GM12874 (cell line): ENCODE data around the gene NF1.

ENCODE experiments used
- TF ChIP-seq, protein P1 (sequence below): IDR thresholded peaks from 2 replicates; pipeline ENCODE4 v1.5.1; 2011; ENCODE audit warnings: low read depth, mild to moderate bottlenecking, control low read depth, low read length, moderate library complexity; ENCODE audit not compliant: insufficient read depth

The NF1 gene

DNA sequence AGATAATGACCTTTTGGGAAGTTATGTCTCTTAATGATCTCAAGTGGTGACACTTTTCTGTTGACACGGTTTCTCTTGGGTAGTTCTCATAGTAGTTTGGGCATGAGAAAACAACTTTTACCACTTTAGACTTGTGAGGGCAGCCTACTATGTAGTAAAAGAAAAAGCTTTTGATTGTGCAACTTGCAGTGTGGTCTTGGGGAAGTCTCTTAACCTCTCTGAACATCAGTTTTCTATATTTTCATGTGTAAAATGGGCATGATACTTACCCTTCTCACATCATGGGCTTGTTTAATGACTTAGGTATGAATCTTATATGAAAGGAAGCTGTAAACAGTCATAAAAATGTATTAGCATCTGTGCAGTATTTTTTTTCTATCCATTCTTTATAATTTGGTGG lies 11.2 kb downstream of the NF1 start:
- TF ChIP-seq, protein P1, sequence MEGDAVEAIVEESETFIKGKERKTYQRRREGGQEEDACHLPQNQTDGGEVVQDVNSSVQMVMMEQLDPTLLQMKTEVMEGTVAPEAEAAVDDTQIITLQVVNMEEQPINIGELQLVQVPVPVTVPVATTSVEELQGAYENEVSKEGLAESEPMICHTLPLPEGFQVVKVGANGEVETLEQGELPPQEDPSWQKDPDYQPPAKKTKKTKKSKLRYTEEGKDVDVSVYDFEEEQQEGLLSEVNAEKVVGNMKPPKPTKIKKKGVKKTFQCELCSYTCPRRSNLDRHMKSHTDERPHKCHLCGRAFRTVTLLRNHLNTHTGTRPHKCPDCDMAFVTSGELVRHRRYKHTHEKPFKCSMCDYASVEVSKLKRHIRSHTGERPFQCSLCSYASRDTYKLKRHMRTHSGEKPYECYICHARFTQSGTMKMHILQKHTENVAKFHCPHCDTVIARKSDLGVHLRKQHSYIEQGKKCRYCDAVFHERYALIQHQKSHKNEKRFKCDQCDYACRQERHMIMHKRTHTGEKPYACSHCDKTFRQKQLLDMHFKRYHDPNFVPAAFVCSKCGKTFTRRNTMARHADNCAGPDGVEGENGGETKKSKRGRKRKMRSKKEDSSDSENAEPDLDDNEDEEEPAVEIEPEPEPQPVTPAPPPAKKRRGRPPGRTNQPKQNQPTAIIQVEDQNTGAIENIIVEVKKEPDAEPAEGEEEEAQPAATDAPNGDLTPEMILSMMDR, result no peak

DNA sequence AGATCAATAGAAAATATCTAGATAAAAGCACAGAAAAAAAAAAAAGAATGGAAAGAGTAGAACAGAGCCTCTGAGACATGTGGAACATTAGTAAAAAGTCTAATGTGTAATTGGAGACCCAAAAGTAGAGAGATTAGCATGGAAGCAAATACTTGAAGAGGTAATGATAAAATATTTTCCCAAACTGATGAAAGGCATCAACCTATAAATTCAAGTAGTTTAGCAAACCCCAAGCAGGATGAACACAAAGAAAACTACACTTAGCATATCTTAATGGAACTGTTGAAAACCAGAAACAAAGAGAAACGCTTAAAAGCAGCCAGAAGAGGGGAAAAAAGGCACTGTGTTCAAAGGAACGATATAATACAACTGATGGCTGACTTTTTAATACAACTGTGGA lies 16.4 kb downstream of the NF1 start:
- TF ChIP-seq, protein P1, result no peak

DNA sequence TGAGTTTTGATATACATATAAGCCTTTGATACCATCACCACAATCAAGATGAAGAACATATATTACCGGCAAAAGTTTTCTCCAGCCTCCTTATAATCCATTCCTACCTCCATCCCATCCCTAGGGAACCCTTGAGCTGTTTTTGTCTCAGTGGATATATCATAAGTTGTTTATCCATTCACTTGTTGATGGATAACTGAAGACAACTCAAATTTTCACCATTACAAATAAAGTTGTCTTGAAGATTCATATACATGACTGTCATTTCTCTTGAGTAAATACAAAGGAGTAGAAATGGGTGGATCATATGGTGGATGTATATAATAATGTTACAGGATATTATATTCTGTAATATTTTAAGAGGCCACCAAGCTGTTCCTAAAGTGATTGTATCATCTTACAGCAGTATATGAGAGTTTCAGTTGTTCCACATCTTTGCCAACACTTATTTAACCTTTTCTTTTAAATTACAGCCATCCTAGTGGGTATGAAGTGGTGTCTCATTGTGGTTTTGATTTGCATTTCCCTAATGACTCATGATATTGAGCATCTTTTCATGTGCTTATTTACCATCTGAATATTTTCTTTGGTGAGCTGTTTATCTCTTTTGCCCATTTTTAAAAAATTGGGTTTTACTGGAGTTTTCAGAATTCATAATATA lies 17.4 kb downstream of the NF1 start:
- TF ChIP-seq, protein P1, result no peak

DNA sequence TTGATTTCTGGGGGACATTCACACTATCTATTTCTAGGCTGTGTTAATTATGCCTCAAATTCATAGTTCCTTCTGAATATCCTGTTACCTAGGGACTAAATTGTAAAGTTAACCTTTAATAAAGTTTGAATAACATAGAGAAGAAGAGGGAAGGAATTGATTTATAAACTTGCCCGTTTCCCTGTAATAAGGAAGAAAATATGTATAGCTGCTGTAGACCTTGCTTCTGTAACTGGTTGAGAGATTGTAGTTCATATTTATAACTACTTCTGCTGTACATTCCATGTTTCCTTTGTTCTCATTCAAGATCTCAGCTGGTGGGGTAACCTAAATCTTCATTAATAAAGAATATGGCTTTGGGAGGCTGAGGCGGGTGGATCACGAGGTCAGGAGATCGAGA lies 19.2 kb downstream of the NF1 start:
- TF ChIP-seq, protein P1, result no peak

DNA sequence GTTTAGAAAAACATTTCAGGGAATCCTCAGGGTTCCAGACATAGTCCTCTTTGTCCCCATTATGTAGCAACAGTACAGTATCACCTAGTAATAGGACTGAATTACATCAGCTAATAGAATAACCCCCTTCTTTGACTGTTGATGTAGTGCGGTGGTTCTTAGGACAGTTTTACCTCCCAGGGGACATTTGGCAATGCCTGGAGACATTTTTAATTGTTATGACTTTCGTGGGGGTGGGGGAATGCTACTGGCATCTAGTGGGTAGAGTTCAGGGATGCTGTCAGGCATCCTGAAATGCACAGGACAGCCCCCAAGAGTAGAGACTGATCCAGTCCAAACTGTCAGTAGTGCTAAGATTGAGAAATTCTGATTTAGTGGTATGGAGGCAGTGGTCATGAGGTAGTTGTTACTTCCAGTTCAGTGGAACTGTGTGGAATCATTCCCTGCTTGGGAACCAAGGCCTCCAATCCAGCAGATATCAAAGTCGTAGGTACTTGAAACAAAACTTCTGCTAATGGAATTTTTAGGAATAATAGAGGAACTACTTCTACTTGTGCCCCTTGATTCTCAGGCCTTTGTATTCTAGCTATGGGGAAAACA lies 20.3 kb downstream of the NF1 start:
- TF ChIP-seq, protein P1, result no peak

DNA sequence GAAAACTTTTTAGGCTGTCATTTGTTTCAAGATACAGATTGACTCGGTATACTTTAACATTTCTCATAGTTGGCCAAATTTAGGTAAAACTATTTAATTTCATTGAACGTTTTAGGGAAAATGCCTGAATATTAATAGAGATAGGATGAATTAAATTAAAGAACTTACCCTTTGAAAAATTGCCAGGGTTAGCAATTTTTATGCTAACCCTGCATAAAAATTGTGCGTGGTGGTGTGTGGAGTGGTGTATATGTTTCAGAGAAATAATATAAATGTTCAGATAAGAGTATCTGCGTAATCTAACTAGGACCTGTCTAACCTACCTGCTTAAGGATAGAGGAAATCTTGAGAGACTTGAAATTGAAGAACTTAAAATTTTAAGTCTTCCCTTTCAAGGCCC lies 21.4 kb downstream of the NF1 start:
- TF ChIP-seq, protein P1, result no peak

DNA sequence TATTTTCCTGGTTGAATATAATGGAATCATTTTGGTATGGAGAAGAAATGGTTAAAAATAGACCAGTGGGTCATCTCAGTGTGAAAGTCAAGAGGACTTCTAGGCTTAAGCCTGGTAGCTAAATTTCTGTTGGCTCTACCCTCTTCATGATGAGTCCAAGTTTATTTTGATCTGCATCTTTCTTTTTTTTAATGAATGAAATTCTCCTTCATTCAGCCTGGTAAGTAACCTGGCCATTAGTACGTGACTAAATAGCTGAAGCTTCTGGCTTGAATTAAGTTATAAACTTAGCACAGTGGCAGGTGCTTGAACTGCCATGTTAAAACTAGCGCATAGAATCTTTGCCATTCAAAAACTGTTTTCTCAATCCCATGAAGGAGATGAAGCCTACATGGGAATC lies 28.0 kb downstream of the NF1 start:
- TF ChIP-seq, protein P1, result no peak
